Activated CD4-positive, alpha-beta T cell treated with anti-CD3 and anti-CD28 coated beads, Interleukin-2, amount 10 ng/mL, durations not matched to agents 24 days and 14 days (primary cell): Measurements from ENCODE around the gene ANO3. TPM values are rescaled to one million over a fixed set of nuclear protein-coding genes. Genes with fewer than 3 reads are reported as not detected.

Experiments
- total RNA-seq: library from RNA; stranded (reverse); gene quantifications from 2 replicates; pipeline ENCODE4 v1.2.3, GENCODE V29; 2022

ANO3 gene
- total RNA-seq, 1 donor from 2014 or later = not detected

Other genes with a start within 250 kb of the ANO3 start
- not detected in 2 replicates for gene MUC15, start 240.1 kb downstream of the ANO3 start, total RNA-seq